Measurements from ENCODE around the gene SNAP29.
A peak's percentile ranks its signal among the peaks of the same experiment; 100 is the strongest.

SNAP29 gene

DNA sequence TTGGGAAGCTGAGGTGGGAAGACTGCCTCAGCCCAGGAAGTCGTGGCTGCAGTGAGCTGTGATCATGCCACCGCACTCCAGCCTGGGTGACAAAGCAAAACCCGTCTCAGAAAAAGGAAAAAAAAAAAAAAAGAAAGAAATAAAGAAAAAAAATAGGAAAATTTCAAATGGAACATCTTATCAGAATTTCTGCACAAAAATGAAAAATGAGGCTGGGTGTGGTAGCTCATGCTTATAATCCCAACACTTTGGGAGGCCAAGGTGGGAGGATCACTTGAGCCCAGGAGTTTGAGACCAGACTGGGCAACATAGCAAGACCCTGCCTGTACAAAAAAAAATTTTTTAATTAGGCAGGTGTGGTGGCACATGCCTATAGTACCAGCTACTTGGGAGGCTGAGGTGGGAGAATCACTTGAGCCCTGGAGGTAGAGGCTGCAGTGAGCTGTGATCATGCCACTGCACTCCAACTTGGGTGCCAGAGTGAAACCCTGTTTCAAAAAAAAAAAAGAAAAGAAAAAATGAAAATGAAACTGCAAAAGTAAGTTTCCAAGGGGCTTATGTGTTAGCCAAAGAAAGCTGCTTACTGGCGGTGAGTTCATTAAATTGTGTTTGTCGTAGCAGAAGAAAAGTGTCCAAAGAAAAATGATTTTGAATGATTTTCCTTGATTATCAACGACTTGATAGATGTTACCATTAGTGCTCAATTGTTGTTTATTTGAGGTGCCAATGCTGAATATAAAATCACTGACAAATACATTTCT lies 50.9 kb downstream of the SNAP29 start:
- WGBS, 2 experiments = 87 to 89% methylated on average over 6 of the region's 6 CpGs
- Histone ChIP-seq H3K4me1 (ENCODE audit: control insufficient read depth, insufficient read depth, low read length) (no peaks in the 10 kb centered on the region), H3K4me3 (ENCODE audit: insufficient read depth, low read depth, low read length) (no peak overlapping the region), H3K27ac (ENCODE audit: insufficient read depth, low read depth, low read length, poor library complexity, severe bottlenecking) (no peak overlapping the region), H3K36me3 (ENCODE audit: control insufficient read depth, insufficient read depth, low read length) (no peaks in the 10 kb centered on the region), H3K9me3 (ENCODE audit: control insufficient read depth, low read length) (no peaks in the 10 kb centered on the region), H3K27me3 (ENCODE audit: control insufficient read depth, insufficient read depth, low read length, poor library complexity, severe bottlenecking) (no peaks in the 10 kb centered on the region)

DNA sequence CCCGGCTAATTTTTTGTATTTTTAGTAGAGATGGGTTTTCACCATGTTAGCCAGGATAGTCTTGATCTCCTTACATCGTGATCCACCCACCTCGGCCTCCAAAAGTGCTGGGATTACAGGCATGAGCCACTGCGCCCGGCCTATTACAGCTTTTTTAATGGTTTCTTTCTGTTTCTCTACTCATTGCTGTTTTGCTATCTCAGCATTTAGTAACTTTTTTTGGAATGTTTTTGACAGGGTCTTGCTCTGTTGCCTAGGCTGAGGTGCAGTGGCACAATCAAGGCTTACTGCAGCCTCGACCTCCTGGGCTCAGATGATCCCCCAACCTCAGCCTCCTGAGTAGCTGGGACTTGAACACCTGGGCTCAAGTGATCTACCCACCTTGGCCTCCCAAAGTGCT lies 53.7 kb downstream of the SNAP29 start:
- Histone ChIP-seq H3K27ac (ENCODE audit: insufficient read depth, low read depth, low read length, poor library complexity, severe bottlenecking) (no peak overlapping the region), H3K36me3 (ENCODE audit: control insufficient read depth, insufficient read depth, low read length) (no peaks in the 10 kb centered on the region), H3K9me3 (ENCODE audit: control insufficient read depth, low read length) (no peaks in the 10 kb centered on the region), H3K4me1 (ENCODE audit: control insufficient read depth, insufficient read depth, low read length) (no peaks in the 10 kb centered on the region), H3K4me3 (ENCODE audit: insufficient read depth, low read depth, low read length) (no peak overlapping the region), H3K27me3 (ENCODE audit: control insufficient read depth, insufficient read depth, low read length, poor library complexity, severe bottlenecking) (no peaks in the 10 kb centered on the region)
- 89 to 94% methylated on average over 6 of the region's 6 CpGs for WGBS, 2 experiments

DNA sequence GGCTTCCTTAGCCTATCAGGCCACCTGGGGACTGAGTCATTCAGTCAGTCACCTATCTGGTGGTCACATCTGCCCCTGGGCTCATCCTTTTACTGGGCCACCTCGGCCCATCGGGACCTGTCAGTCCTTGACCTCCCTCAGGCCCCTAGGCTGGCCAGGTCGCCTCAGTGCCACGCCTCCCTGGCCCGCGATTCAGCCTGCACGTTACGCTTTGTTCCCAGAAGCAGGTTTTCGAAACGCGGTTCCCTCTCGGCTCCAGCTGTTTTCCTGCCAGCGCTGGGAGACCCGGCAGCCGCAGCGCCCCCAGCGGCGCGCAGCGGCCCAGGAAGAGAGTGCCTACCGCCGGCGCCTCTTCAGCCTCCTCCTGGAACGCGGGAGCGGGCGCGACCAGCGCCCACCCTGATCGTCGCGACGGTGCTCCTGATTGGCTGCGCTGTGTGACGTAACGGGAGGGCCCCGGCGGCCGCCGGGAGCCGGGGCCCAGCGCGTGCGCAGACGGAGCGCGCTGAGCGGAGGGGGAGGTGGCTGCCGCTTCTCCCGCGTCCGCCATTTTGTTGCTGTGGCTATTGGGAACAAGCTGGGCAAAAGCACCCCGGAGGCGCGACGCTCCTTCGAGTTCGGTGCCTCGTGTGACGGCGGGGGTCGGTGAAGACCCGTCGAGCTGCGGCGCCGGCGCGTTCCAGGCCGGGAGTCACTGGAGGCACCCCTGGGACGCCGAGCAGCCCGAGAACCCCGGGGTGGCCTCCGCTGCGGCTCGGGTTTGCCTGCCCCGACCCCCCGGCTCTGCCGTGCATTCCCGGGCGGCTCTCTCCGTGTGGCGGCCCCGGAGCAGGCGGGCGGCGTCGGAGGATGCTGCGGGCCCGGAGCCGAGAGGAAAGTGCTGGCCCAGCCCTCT lies 58.4 kb downstream of the SNAP29 start, which contains the start of gene CRKL:
TSS of gene CRKL (plus strand) at position 492 of the 895 bp plus-strand sequence. CDS start 528 bp downstream, outside the sequence.
- 0% methylated on average over 92 of the region's 92 CpGs for WGBS, 2 experiments
- Histone ChIP-seq H3K4me3 (ENCODE audit: insufficient read depth, low read depth, low read length) (peak within 1 kb of the TSS; percentile 77), H3K4me1 (ENCODE audit: control insufficient read depth, insufficient read depth, low read length) (peaks cover 5% of the 10 kb centered on the region), H3K9me3 (ENCODE audit: control insufficient read depth, low read length) (no peaks in the 10 kb centered on the region), H3K27me3 (ENCODE audit: control insufficient read depth, insufficient read depth, low read length, poor library complexity, severe bottlenecking) (no peaks in the 10 kb centered on the region), H3K36me3 (ENCODE audit: control insufficient read depth, insufficient read depth, low read length) (no peaks in the 10 kb centered on the region), H3K27ac (ENCODE audit: insufficient read depth, low read depth, low read length, poor library complexity, severe bottlenecking) (peak within 1 kb of the TSS; percentile 83)

DNA sequence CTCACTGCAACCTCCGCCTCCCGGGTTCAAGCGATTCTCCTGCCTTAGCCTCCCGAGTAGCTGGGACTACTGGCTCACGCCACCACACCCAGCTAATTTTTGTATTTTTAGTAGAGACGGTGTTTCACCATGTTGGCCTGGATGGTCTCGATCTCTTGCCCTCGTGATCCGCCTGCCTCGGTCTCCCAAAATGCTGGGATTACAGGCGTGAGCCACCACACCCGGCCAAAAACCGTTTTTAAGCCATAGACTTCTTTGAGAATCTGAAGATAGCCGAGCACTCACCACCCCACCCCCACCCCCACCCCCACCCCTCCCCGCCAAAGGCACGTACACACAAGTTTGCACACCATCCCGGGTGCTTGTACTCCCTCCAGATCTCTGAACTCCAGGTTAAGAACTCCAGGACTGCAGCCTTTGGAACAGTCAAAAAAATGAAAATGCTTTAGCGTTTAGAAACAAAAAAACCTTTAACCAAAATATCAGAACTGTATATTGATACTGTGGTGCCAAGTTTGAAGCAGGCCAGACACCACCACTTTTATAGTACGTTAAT lies 59.9 kb downstream of the SNAP29 start:
- peaks cover 5% of the 10 kb centered on the region for H3K4me1 ChIP-seq (ENCODE audit: control insufficient read depth, insufficient read depth, low read length)
- H3K27ac ChIP-seq (ENCODE audit: insufficient read depth, low read depth, low read length, poor library complexity, severe bottlenecking) = no peak overlapping the region
- H3K9me3 ChIP-seq (ENCODE audit: control insufficient read depth, low read length) = no peaks in the 10 kb centered on the region
- H3K27me3 ChIP-seq (ENCODE audit: control insufficient read depth, insufficient read depth, low read length, poor library complexity, severe bottlenecking) = no peaks in the 10 kb centered on the region
- WGBS, 2 experiments = 2% methylated on average over 16 to 17 of the region's 19 CpGs
- no peaks in the 10 kb centered on the region for H3K36me3 ChIP-seq (ENCODE audit: control insufficient read depth, insufficient read depth, low read length)
- H3K4me3 ChIP-seq (ENCODE audit: insufficient read depth, low read depth, low read length) = peak overlapping the region; percentile 77

DNA sequence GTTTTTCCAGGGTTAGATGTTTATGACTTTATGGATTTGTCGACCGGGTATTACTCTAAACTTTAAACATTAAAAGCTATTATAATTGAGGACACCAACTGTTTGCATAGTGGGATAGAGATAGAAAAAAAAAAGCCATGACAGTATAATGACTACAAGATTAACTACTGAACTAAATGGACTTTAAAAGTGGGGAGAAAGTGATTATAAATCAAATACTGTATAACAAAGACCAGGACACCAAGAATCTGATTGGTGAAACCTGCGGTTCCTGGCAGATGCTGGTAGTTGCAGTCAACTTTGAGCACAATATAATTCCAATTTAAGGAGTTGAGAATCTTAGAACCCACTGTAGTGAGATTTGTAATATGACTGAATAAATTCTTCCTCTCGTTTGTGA lies 60.9 kb downstream of the SNAP29 start:
- no peak overlapping the region for H3K27ac ChIP-seq (ENCODE audit: insufficient read depth, low read depth, low read length, poor library complexity, severe bottlenecking)
- peak overlapping the region; percentile 77 for H3K4me3 ChIP-seq (ENCODE audit: insufficient read depth, low read depth, low read length)
- H3K27me3 ChIP-seq (ENCODE audit: control insufficient read depth, insufficient read depth, low read length, poor library complexity, severe bottlenecking) = no peaks in the 10 kb centered on the region
- H3K9me3 ChIP-seq (ENCODE audit: control insufficient read depth, low read length) = no peaks in the 10 kb centered on the region
- H3K36me3 ChIP-seq (ENCODE audit: control insufficient read depth, insufficient read depth, low read length) = no peaks in the 10 kb centered on the region
- 31 to 38% methylated on average over 1 of the region's 4 CpGs for WGBS, 2 experiments
- H3K4me1 ChIP-seq (ENCODE audit: control insufficient read depth, insufficient read depth, low read length) = peaks cover 5% of the 10 kb centered on the region

DNA sequence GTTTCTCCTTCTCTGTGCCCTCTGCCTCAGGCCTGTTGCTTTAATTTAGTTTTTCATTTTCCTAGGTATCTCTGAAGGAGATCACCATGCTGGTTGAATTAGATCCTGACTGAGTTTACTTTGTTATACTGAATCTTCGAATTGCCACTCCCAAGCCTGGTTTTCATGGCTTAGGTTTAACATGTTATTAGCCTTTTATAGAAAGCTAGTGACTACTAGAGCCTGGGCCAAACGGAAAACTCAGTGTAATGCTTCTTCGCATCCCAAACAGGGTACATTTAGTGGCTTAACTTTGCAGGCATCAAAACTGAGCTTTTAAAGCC lies 62.0 kb downstream of the SNAP29 start:
- H3K9me3 ChIP-seq (ENCODE audit: control insufficient read depth, low read length) = no peaks in the 10 kb centered on the region
- WGBS, 2 experiments = 80 to 82% methylated on average over 3 of the region's 3 CpGs
- no peaks in the 10 kb centered on the region for H3K27me3 ChIP-seq (ENCODE audit: control insufficient read depth, insufficient read depth, low read length, poor library complexity, severe bottlenecking)
- peaks cover 10% of the 10 kb centered on the region for H3K4me1 ChIP-seq (ENCODE audit: control insufficient read depth, insufficient read depth, low read length)
- no peak overlapping the region for H3K27ac ChIP-seq (ENCODE audit: insufficient read depth, low read depth, low read length, poor library complexity, severe bottlenecking)
- peaks cover 3% of the 10 kb centered on the region for H3K36me3 ChIP-seq (ENCODE audit: control insufficient read depth, insufficient read depth, low read length)
- H3K4me3 ChIP-seq (ENCODE audit: insufficient read depth, low read depth, low read length) = peak overlapping the region; percentile 77

DNA sequence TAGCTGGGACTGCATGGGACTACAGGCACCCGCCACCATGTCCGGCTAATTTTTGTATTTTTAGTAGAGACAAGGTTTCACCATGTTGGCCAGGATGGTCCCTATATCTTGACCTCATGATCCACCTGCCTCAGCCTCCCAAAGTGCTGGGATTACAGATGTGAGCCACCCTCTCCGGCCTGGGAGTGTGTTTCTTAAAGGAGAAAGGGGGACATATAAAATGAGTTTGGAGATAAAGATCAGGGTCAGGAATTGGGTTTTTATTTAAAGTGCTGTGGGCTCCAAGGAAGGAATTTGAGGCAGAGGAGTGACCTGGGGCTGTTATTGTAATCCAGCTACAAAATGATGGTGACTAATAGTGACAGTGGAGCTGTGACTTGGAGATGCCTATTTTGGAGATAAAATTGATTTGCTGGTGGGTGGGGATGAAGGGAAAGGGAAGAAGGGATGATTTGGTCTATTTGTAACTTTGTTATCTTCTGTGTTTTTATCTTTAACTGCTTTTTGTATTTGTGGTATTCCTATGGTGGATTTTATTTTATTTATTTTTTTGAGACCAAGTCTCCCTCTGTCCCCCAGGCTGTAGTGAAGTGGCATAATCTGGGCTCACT lies 63.4 kb downstream of the SNAP29 start:
- no peaks in the 10 kb centered on the region for H3K9me3 ChIP-seq (ENCODE audit: control insufficient read depth, low read length)
- no peak overlapping the region for H3K4me3 ChIP-seq (ENCODE audit: insufficient read depth, low read depth, low read length)
- peaks cover 13% of the 10 kb centered on the region for H3K4me1 ChIP-seq (ENCODE audit: control insufficient read depth, insufficient read depth, low read length)
- H3K27ac ChIP-seq (ENCODE audit: insufficient read depth, low read depth, low read length, poor library complexity, severe bottlenecking) = no peak overlapping the region
- H3K36me3 ChIP-seq (ENCODE audit: control insufficient read depth, insufficient read depth, low read length) = peaks cover 3% of the 10 kb centered on the region
- H3K27me3 ChIP-seq (ENCODE audit: control insufficient read depth, insufficient read depth, low read length, poor library complexity, severe bottlenecking) = no peaks in the 10 kb centered on the region
- 65 to 66% methylated on average over 3 of the region's 3 CpGs for WGBS, 2 experiments

DNA sequence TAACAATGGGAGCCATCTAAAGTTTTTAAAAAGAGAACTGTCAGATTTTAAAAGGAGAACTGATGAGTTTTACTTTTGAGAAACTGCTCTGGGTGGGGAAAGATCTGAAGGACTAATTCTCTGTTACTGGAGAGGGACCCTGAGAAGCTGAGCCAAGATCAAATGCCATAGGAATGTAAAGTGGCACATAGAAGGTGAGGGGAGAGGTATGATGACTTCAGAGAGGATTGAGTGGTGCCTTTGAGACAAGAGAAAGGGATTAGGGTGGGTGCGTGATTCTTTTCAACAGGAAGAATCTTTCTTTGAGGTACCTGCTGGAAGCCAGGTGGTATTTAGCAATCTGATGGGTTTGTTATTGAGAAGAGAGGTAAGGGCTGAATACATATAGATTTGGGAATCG lies 67.4 kb downstream of the SNAP29 start:
- Histone ChIP-seq H3K4me3 (ENCODE audit: insufficient read depth, low read depth, low read length) (no peak overlapping the region), H3K9me3 (ENCODE audit: control insufficient read depth, low read length) (no peaks in the 10 kb centered on the region), H3K27ac (ENCODE audit: insufficient read depth, low read depth, low read length, poor library complexity, severe bottlenecking) (no peak overlapping the region)

DNA sequence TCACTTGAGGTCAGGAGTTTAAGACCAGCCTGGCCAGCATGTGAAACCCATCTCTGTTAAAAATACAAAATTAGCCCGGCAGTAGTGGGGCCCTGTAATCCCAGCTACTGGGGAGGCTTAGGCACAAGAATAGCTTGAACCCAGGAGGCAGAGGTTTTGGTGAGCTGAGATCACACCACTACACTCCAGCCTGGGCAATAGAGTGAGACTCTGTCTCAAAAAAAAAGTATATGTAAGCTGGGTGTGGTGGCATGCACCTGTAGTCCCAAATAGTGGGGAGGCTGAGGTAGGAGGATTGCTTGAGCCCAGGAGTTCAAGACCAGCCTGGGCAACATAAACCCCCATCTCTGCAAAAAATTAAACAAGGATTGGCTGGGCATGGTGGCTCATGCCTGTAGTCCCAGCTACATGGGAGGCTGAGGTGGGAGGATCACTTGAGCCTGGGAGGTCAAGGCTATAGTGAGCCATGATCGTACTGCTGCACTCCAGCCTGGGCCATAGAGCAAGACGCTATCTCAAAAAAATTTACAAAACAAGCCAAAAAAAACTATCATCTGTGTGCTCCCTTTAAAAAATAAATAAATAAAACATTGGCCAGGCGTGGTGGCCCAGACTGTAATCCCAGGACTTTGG lies 69.2 kb downstream of the SNAP29 start:
- H3K9me3 ChIP-seq (ENCODE audit: control insufficient read depth, low read length) = no peaks in the 10 kb centered on the region
- H3K27ac ChIP-seq (ENCODE audit: insufficient read depth, low read depth, low read length, poor library complexity, severe bottlenecking) = no peak overlapping the region
- H3K36me3 ChIP-seq (ENCODE audit: control insufficient read depth, insufficient read depth, low read length) = peaks cover 3% of the 10 kb centered on the region
- H3K4me3 ChIP-seq (ENCODE audit: insufficient read depth, low read depth, low read length) = no peak overlapping the region
- 93 to 97% methylated on average over 4 of the region's 4 CpGs for WGBS, 2 experiments
- H3K4me1 ChIP-seq (ENCODE audit: control insufficient read depth, insufficient read depth, low read length) = peaks cover 9% of the 10 kb centered on the region
- no peaks in the 10 kb centered on the region for H3K27me3 ChIP-seq (ENCODE audit: control insufficient read depth, insufficient read depth, low read length, poor library complexity, severe bottlenecking)

More for the DNA sequence above, 67.4 kb downstream of the SNAP29 start:
- WGBS, 2 experiments = 78 to 80% methylated on average over 2 of the region's 2 CpGs
- Histone ChIP-seq H3K4me1 (ENCODE audit: control insufficient read depth, insufficient read depth, low read length) (peaks cover 13% of the 10 kb centered on the region), H3K27me3 (ENCODE audit: control insufficient read depth, insufficient read depth, low read length, poor library complexity, severe bottlenecking) (no peaks in the 10 kb centered on the region), H3K36me3 (ENCODE audit: control insufficient read depth, insufficient read depth, low read length) (peaks cover 3% of the 10 kb centered on the region)

Data from ectodermal cell (in vitro differentiated cells).